Measurements from ENCODE around the gene OR10T2.
"Not testable (repeated sequence)": the region's sequence is repeated elsewhere in the genome, so short reads cannot be mapped to it uniquely, and the experiment has no call there.

OR10T2 gene

GRCh38 chr1:158356616-158357015 is 42.6 kb downstream of the OR10T2 start:
- no peak for DNase-seq (ENCODE audit: low read depth, low spot score)

DNA sequence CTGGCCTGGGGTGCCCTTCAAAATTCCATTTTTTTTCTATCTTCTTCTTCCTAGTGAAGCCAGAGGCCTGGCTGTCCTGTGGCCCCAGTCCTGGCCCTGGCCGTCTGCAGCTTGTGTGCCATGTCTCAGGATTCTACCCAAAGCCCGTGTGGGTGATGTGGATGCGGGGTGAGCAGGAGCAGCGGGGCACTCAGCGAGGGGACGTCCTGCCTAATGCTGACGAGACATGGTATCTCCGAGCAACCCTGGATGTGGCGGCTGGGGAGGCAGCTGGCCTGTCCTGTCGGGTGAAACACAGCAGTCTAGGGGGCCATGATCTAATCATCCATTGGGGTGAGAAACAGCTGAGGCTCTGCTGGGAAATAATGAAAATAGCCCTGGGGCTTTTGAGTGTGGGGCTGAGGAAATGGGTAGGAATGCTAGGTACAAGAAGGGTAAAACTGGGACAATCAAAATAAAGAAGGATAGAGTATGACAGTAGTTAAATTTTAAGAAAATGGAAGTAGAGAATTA is 43.4 kb downstream of the OR10T2 start:
- DNase-seq (ENCODE audit: low read depth, low spot score), result no peak

DNA sequence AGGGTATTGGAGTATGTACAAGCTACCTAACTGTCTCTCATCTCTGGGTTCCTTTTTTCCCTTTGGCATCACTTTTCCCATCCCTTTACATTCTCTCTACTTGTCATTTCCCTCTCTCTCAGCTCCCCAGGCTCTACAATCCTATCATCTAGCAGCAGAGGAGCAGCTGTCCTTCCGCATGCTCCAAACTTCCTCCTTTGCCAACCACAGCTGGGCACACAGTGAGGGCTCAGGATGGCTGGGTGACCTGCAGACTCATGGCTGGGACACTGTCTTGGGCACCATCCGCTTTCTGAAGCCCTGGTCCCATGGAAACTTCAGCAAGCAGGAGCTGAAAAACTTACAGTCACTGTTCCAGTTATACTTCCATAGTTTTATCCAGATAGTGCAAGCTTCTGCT is 45.0 kb downstream of the OR10T2 start:
- no peak for DNase-seq (ENCODE audit: low read depth, low spot score)

DNA sequence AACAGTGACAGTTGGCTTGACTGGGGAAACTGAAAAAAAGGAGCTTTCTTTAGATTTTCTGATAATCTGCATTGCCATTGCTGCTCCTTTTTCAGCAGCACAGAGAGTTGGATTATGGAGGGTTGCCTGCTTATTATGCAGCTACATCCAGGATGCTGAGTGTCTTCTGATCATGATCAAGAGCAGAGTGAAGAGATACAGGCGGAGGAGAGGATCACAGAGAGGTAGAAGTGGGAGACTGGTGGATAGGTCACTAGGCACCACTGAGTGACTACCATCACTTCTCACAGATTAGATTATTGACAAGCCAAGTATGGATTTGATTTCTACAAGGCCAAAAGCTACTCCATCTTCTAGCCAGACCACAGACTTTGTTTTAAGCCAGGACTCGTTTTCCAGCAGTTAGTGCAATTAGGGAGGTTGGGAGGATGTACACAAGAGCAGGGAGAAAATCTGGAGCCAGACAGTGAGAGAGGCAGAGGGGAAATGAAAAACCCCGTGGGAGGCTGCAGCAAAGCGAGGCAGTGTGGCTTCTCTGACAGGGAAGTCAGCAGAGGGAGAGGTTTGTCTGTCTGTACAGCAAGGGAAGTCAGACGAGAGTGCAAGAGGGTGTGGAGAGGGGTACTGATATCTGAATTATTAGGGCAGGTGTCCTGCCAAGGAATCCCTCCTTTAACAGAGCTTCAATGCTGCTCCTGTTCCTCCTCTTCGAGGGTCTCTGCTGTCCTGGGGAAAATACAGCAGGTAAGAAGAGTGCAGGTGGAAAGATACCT is 45.8 kb downstream of the OR10T2 start, which contains the start of gene CD1E:
CD1E (plus strand) TSS at position 592 of the 773 bp plus-strand sequence; CDS start at position 687, 95 bp downstream.
- DNase-seq (ENCODE audit: low read depth, low spot score), result no peak

GRCh38 chr1:158348946-158349345 is 50.3 kb downstream of the OR10T2 start:
- DNase-seq (ENCODE audit: low read depth, low spot score), result not testable (repeated sequence)

Data from smooth muscle cell of the brain vasculature (primary cell).